Fibroblast of lung (primary cell): Measurements from ENCODE around the gene KCNAB2.

Source experiments
- EZH2 ChIP-seq: IDR thresholded peaks from 2 replicates; pipeline ENCODE4 v1.5.1; 2012; ENCODE audit warnings: low read length, control low read depth, mild to moderate bottlenecking; ENCODE audit errors: missing control alignments
- TF ChIP-seq, protein P1 (sequence below), 2 donors: IDR thresholded peaks in 1 of 2; conservative IDR thresholded peaks in 1 of 2; 1 replicate in 1 of 2; 2 replicates in 1 of 2; pipeline ENCODE4 v1.5.1; 2011 to 2012; ENCODE audit warnings: low read length in 2 of 2, control low read depth in 1 of 2, inconsistent platforms in 1 of 2, low read depth in 1 of 2, mild to moderate bottlenecking in 1 of 2

DNA sequence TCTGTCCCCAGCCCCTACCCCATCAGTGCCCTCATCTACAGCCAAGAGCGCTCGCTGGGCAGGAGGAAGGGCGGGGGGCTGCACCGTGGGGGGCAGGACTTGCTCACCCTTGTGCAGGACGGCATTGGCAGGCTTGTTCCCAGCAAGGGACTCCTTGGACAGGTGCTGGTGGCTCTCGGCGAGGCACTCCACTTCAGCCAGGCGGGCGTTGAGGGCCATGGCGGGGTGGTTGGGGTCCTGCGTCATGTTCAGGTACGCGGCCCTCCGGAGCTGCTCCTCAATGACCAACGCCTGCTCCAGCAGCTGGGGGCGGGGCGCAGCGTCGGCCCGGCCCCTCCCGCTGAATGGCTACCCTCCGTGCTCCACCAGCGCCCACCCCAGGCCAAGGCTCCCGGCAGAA lies 64.0 kb downstream of the KCNAB2 start:
- TF ChIP-seq EZH2: no peak
- TF ChIP-seq, protein P1, sequence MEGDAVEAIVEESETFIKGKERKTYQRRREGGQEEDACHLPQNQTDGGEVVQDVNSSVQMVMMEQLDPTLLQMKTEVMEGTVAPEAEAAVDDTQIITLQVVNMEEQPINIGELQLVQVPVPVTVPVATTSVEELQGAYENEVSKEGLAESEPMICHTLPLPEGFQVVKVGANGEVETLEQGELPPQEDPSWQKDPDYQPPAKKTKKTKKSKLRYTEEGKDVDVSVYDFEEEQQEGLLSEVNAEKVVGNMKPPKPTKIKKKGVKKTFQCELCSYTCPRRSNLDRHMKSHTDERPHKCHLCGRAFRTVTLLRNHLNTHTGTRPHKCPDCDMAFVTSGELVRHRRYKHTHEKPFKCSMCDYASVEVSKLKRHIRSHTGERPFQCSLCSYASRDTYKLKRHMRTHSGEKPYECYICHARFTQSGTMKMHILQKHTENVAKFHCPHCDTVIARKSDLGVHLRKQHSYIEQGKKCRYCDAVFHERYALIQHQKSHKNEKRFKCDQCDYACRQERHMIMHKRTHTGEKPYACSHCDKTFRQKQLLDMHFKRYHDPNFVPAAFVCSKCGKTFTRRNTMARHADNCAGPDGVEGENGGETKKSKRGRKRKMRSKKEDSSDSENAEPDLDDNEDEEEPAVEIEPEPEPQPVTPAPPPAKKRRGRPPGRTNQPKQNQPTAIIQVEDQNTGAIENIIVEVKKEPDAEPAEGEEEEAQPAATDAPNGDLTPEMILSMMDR (conservative IDR thresholded peaks at IDR 0.05 in 1 of 2, IDR thresholded peaks at IDR 0.05 in 1 of 2; ENCODE audit: low read depth in 1 of 2, low read length in 2 of 2): no peak
